Skeletal muscle tissue (tissue), 4 donors: Measurements from ENCODE around the gene DCDC2. TPM values are rescaled to one million over a fixed set of nuclear protein-coding genes. Genes with fewer than 3 reads are reported as not detected.

Experiments
- H3K27ac ChIP-seq: one replicate; pipeline ENCODE4 v1.7.0; 2013; ENCODE audit warnings: mild to moderate bottlenecking, low read depth, low read length, inconsistent platforms
- H3K27me3 ChIP-seq, 3 donors: one replicate each; pipeline ENCODE4 v1.7.0; 2013; ENCODE audit warnings: low read length in 3 of 3; ENCODE audit not compliant: control insufficient read depth in 3 of 3, insufficient read depth in 3 of 3
- H3K36me3 ChIP-seq, 3 donors: one replicate each; pipeline ENCODE4 v1.7.0; 2013; ENCODE audit warnings: low read length in 3 of 3; ENCODE audit not compliant: control insufficient read depth in 3 of 3, insufficient read depth in 3 of 3
- H3K4me1 ChIP-seq, 3 donors: one replicate each; pipeline ENCODE4 v1.7.0; 2013; ENCODE audit warnings: low read length in 3 of 3, mild to moderate bottlenecking in 3 of 3; ENCODE audit not compliant: control insufficient read depth in 3 of 3, insufficient read depth in 3 of 3
- H3K4me3 ChIP-seq, 3 donors: one replicate each; pipeline ENCODE4 v1.7.0; 2013; ENCODE audit warnings: low read length in 3 of 3
- H3K9ac ChIP-seq, 3 donors: one replicate each; pipeline ENCODE4 v1.7.0; 2013; ENCODE audit warnings: low read length in 3 of 3, mild to moderate bottlenecking in 3 of 3, moderate library complexity in 2 of 3, low read depth in 1 of 3
- H3K9me3 ChIP-seq, 3 donors: one replicate each; pipeline ENCODE4 v1.7.0; 2013; ENCODE audit warnings: low read length in 3 of 3; ENCODE audit not compliant: control insufficient read depth in 3 of 3
- total RNA-seq: library from RNA; depleted of rRNA; stranded (reverse); fragments of >200 nt; gene quantifications from one replicate; pipeline ENCODE4 v1.2.3, GENCODE V29; 2014
- donor health status: Osteomylitis.

Gene DCDC2
- total RNA-seq, 1 donor from 2014 or later = not detected

- no peak overlapping the region for H3K4me3 ChIP-seq
- H3K36me3 ChIP-seq = no peaks in the 10 kb centered on the region
- peaks cover 6 to 12% (median 12%) of the 10 kb centered on the region in 3 donors for H3K4me1 ChIP-seq
- no peaks in the 10 kb centered on the region for H3K9me3 ChIP-seq
- no peak overlapping the region for H3K9ac ChIP-seq
- H3K27me3 ChIP-seq = peaks cover 0 to 4% (median 0%) of the 10 kb centered on the region in 3 donors
- H3K27ac ChIP-seq = no peak overlapping the region
These were observed 2.5 kb downstream of the DCDC2 start for GRCh38 chr6:24355393-24355792.

GRCh38 chr6:24353861-24354260, 4.0 kb downstream of the DCDC2 start:
- Histone ChIP-seq H3K27me3 (no peaks in the 10 kb centered on the region), H3K4me1 (peaks cover 0 to 7% (median 7%) of the 10 kb centered on the region in 3 donors), H3K9me3 (no peaks in the 10 kb centered on the region), H3K27ac (no peak overlapping the region), H3K4me3 (no peak overlapping the region), H3K9ac (no peak overlapping the region), H3K36me3 (no peaks in the 10 kb centered on the region)

- Histone ChIP-seq H3K27me3 (no peaks in the 10 kb centered on the region), H3K4me1 (peaks cover 0 to 2% (median 0%) of the 10 kb centered on the region in 3 donors), H3K36me3 (no peaks in the 10 kb centered on the region), H3K9me3 (no peaks in the 10 kb centered on the region), H3K9ac (no peak overlapping the region), H3K27ac (no peak overlapping the region), H3K4me3 (no peak overlapping the region)
These were observed 5.4 kb downstream of the DCDC2 start for GRCh38 chr6:24352434-24352833.

- H3K4me3 ChIP-seq = no peak overlapping the region
- no peaks in the 10 kb centered on the region for H3K4me1 ChIP-seq
- peaks cover 0 to 3% (median 0%) of the 10 kb centered on the region in 3 donors for H3K27me3 ChIP-seq
- no peak overlapping the region for H3K9ac ChIP-seq
- H3K9me3 ChIP-seq = no peaks in the 10 kb centered on the region
- no peaks in the 10 kb centered on the region for H3K36me3 ChIP-seq
- no peak overlapping the region for H3K27ac ChIP-seq
These were observed 12.9 kb downstream of the DCDC2 start for GRCh38 chr6:24344976-24345375.

- Histone ChIP-seq H3K9ac (no peak overlapping the region), H3K4me3 (no peak overlapping the region), H3K36me3 (no peaks in the 10 kb centered on the region), H3K27me3 (peaks cover 0 to 3% (median 0%) of the 10 kb centered on the region in 3 donors), H3K9me3 (no peaks in the 10 kb centered on the region), H3K27ac (no peak overlapping the region), H3K4me1 (no peaks in the 10 kb centered on the region)
These were observed 16.6 kb downstream of the DCDC2 start for GRCh38 chr6:24340998-24341938.

- no peaks in the 10 kb centered on the region for H3K4me1 ChIP-seq
- no peaks in the 10 kb centered on the region for H3K9me3 ChIP-seq
- H3K27me3 ChIP-seq = peaks cover 0 to 3% (median 0%) of the 10 kb centered on the region in 3 donors
- no peak overlapping the region for H3K9ac ChIP-seq
- H3K4me3 ChIP-seq = no peak overlapping the region
- no peaks in the 10 kb centered on the region for H3K36me3 ChIP-seq
- H3K27ac ChIP-seq = no peak overlapping the region
These were observed 17.9 kb downstream of the DCDC2 start for GRCh38 chr6:24339932-24340331.

GRCh38 chr6:24334285-24334684, 23.6 kb downstream of the DCDC2 start:
- no peaks in the 10 kb centered on the region for H3K27me3 ChIP-seq
- no peak overlapping the region for H3K27ac ChIP-seq
- no peaks in the 10 kb centered on the region for H3K4me1 ChIP-seq
- no peaks in the 10 kb centered on the region for H3K36me3 ChIP-seq
- no peaks in the 10 kb centered on the region for H3K9me3 ChIP-seq
- H3K4me3 ChIP-seq = no peak overlapping the region
- no peak overlapping the region for H3K9ac ChIP-seq

GRCh38 chr6:24332317-24332716, 25.5 kb downstream of the DCDC2 start:
- Histone ChIP-seq H3K27ac (no peak overlapping the region), H3K4me1 (no peaks in the 10 kb centered on the region), H3K36me3 (no peaks in the 10 kb centered on the region), H3K9me3 (no peaks in the 10 kb centered on the region), H3K9ac (no peak overlapping the region), H3K27me3 (no peaks in the 10 kb centered on the region), H3K4me3 (no peak overlapping the region)

GRCh38 chr6:24330137-24330732, 27.6 kb downstream of the DCDC2 start:
- H3K9ac ChIP-seq = no peak overlapping the region
- H3K4me1 ChIP-seq = no peaks in the 10 kb centered on the region
- H3K9me3 ChIP-seq = no peaks in the 10 kb centered on the region
- no peaks in the 10 kb centered on the region for H3K36me3 ChIP-seq
- H3K4me3 ChIP-seq = no peak overlapping the region
- no peak overlapping the region for H3K27ac ChIP-seq
- no peaks in the 10 kb centered on the region for H3K27me3 ChIP-seq

GRCh38 chr6:24329451-24329850, 28.4 kb downstream of the DCDC2 start:
- no peak overlapping the region for H3K9ac ChIP-seq
- no peaks in the 10 kb centered on the region for H3K9me3 ChIP-seq
- no peaks in the 10 kb centered on the region for H3K36me3 ChIP-seq
- no peak overlapping the region for H3K4me3 ChIP-seq
- H3K27me3 ChIP-seq = no peaks in the 10 kb centered on the region
- H3K27ac ChIP-seq = no peak overlapping the region
- no peaks in the 10 kb centered on the region for H3K4me1 ChIP-seq
